OCI-LY1 (cell line): ENCODE data around the gene GTSF1L.

Experiments
- H2AFZ ChIP-seq: fragments of 200-600 bp; sonication (generic), shearing (Covaris generic); 2 replicates; pipeline ENCODE4 v1.6.0; 2014; ENCODE audit warnings: antibody characterized with exemption, mild to moderate bottlenecking, low read length
- H3F3A ChIP-seq: fragments of 200-600 bp; sonication (generic), shearing (Covaris generic); 2 replicates; pipeline ENCODE4 v1.6.0; 2014; ENCODE audit warnings: mild to moderate bottlenecking, antibody characterized with exemption, low read length, moderate library complexity; ENCODE audit not compliant: insufficient read depth
- H3K27ac ChIP-seq: fragments of 200-600 bp; sonication (generic); 2 replicates; pipeline ENCODE4 v1.5.1; 2014; ENCODE audit warnings: low read length, mixed run types, mild to moderate bottlenecking, low read depth; ENCODE audit not compliant: poor library complexity, severe bottlenecking
- H3K27me3 ChIP-seq: fragments of 200-600 bp; sonication (generic); 2 replicates; pipeline ENCODE4 v1.6.0; 2014; ENCODE audit warnings: antibody characterized with exemption, mild to moderate bottlenecking, low read length, moderate library complexity; ENCODE audit not compliant: insufficient read depth
- H3K36me3 ChIP-seq: fragments of 200-600 bp; sonication (generic); 2 replicates; pipeline ENCODE4 v1.6.1; 2014; ENCODE audit warnings: mild to moderate bottlenecking, antibody characterized with exemption, low read length, moderate library complexity, mixed read lengths; ENCODE audit not compliant: insufficient read depth
- H3K4me1 ChIP-seq: fragments of 200-600 bp; sonication (generic); 2 replicates; pipeline ENCODE4 v1.5.1; 2014; ENCODE audit warnings: mild to moderate bottlenecking, low read length, moderate library complexity; ENCODE audit not compliant: insufficient read depth, severe bottlenecking
- H3K4me2 ChIP-seq: fragments of 200-600 bp; sonication (generic), shearing (Covaris generic); 2 replicates; pipeline ENCODE4 v1.6.1; 2014; ENCODE audit warnings: low read length
- H3K4me3 ChIP-seq: fragments of 200-600 bp; sonication (generic); 2 replicates; pipeline ENCODE4 v1.5.1; 2014; ENCODE audit warnings: low read length, low read depth, mild to moderate bottlenecking, mixed read lengths; ENCODE audit not compliant: poor library complexity, severe bottlenecking
- H3K79me2 ChIP-seq: fragments of 200-600 bp; shearing (Covaris generic); 2 replicates; pipeline ENCODE4 v1.6.1; 2016; ENCODE audit warnings: mixed run types, low read length, mixed read lengths; ENCODE audit not compliant: insufficient read depth
- H3K9ac ChIP-seq: fragments of 200-600 bp; sonication (generic), shearing (Covaris generic); 2 replicates; pipeline ENCODE4 v1.6.1; 2014; ENCODE audit warnings: mild to moderate bottlenecking, low read length, mixed read lengths
- H3K9me2 ChIP-seq: fragments of 200-600 bp; sonication (generic), shearing (Covaris generic); 2 replicates; pipeline ENCODE4 v1.6.1; 2014; ENCODE audit warnings: low read depth, mild to moderate bottlenecking, low read length, mixed read lengths
- H3K9me3 ChIP-seq: fragments of 200-600 bp; shearing (Covaris generic); 2 replicates; pipeline ENCODE4 v1.6.1; 2014; ENCODE audit warnings: low read length, mixed read lengths
- H4K20me1 ChIP-seq: fragments of 200-600 bp; sonication (generic), shearing (Covaris generic); 2 replicates; pipeline ENCODE4 v1.6.0; 2016; ENCODE audit warnings: mild to moderate bottlenecking, low read length; ENCODE audit not compliant: insufficient read depth
- CTCF ChIP-seq: fragments of 200-600 bp; sonication (generic), shearing (Covaris generic); IDR thresholded peaks from 2 replicates; pipeline ENCODE4 v1.5.1; 2017; ENCODE audit warnings: mild to moderate bottlenecking, antibody characterized with exemption, low read length, moderate library complexity, mixed read lengths
- EZH2 ChIP-seq: fragments of 200-600 bp; sonication (generic), shearing (Covaris generic); IDR thresholded peaks from 2 replicates; pipeline ENCODE4 v1.8.0; 2017; ENCODE audit warnings: borderline replicate concordance, mixed run types, mild to moderate bottlenecking, antibody characterized with exemption, low read length, moderate library complexity, mixed read lengths

GTSF1L gene

GRCh38 chr20:43716757-43717615 is 9.8 kb downstream of the GTSF1L start:
- peaks cover 73% of the 10 kb centered on the region for H3K36me3 ChIP-seq
- peak overlapping the region; percentile 41 for H3K27ac ChIP-seq
- H3K9me2 ChIP-seq = no peaks in the 10 kb centered on the region
- no peak overlapping the region for H2AFZ ChIP-seq
- no peaks in the 10 kb centered on the region for H4K20me1 ChIP-seq
- no peak overlapping the region for H3K4me3 ChIP-seq
- no peaks in the 10 kb centered on the region for H3K79me2 ChIP-seq
- H3K9ac ChIP-seq = no peak overlapping the region
- H3F3A ChIP-seq = no peaks in the 10 kb centered on the region
- H3K9me3 ChIP-seq = no peaks in the 10 kb centered on the region
- H3K4me2 ChIP-seq = no peak overlapping the region
- H3K4me1 ChIP-seq = peaks cover 26% of the 10 kb centered on the region
- TF ChIP-seq EZH2 (no peak), CTCF (no peak)
- H3K27me3 ChIP-seq = no peaks in the 10 kb centered on the region

- TF ChIP-seq EZH2 (no peak), CTCF (no peak)
- no peak overlapping the region for H3K4me2 ChIP-seq
- no peak overlapping the region for H3K9ac ChIP-seq
- H3K27me3 ChIP-seq = no peaks in the 10 kb centered on the region
- H2AFZ ChIP-seq = no peak overlapping the region
- H3K9me3 ChIP-seq = no peaks in the 10 kb centered on the region
- no peaks in the 10 kb centered on the region for H3K79me2 ChIP-seq
- H3K4me3 ChIP-seq = no peak overlapping the region
- no peak overlapping the region for H3K27ac ChIP-seq
- peaks cover 82% of the 10 kb centered on the region for H3K36me3 ChIP-seq
- H3K9me2 ChIP-seq = no peaks in the 10 kb centered on the region
- H3F3A ChIP-seq = no peaks in the 10 kb centered on the region
- H4K20me1 ChIP-seq = no peaks in the 10 kb centered on the region
- peaks cover 26% of the 10 kb centered on the region for H3K4me1 ChIP-seq
Observed at GRCh38 chr20:43716123-43716522, 10.7 kb downstream of the GTSF1L start.

- H4K20me1 ChIP-seq = no peaks in the 10 kb centered on the region
- peaks cover 86% of the 10 kb centered on the region for H3K36me3 ChIP-seq
Observed at GRCh38 chr20:43715511-43715910, 11.3 kb downstream of the GTSF1L start.

More at GRCh38 chr20:43715511-43715910, 11.3 kb downstream of the GTSF1L start:
- H3K9ac ChIP-seq = no peak overlapping the region
- no peaks in the 10 kb centered on the region for H3K79me2 ChIP-seq
- H3K4me2 ChIP-seq = no peak overlapping the region
- no peaks in the 10 kb centered on the region for H3K27me3 ChIP-seq
- H3F3A ChIP-seq = no peaks in the 10 kb centered on the region
- peaks cover 26% of the 10 kb centered on the region for H3K4me1 ChIP-seq
- H3K9me3 ChIP-seq = no peaks in the 10 kb centered on the region
- H2AFZ ChIP-seq = no peak overlapping the region
- TF ChIP-seq CTCF (no peak), EZH2 (no peak)
- no peaks in the 10 kb centered on the region for H3K9me2 ChIP-seq
- no peak overlapping the region for H3K27ac ChIP-seq
- H3K4me3 ChIP-seq = no peak overlapping the region
